KMS-11 (cell line): ENCODE measurements around the gene SIRPG.

ENCODE experiments used
- H2AFZ ChIP-seq: fragments of 200-600 bp; sonication (generic); 2 replicates; pipeline ENCODE4 v1.6.1; 2016; ENCODE audit warnings: antibody characterized with exemption, mixed run types, low read depth
- H3K27ac ChIP-seq: fragments of 200-600 bp; sonication (generic); 2 replicates; pipeline ENCODE4 v1.6.1; 2016; ENCODE audit warnings: mild to moderate bottlenecking, mixed run types
- H3K27me3 ChIP-seq: fragments of 200-600 bp; sonication (generic); 2 replicates; pipeline ENCODE4 v1.6.1; 2017; ENCODE audit warnings: mild to moderate bottlenecking, low read depth, mixed run types, moderate library complexity; ENCODE audit not compliant: insufficient read depth
- H3K36me3 ChIP-seq: fragments of 200-600 bp; sonication (generic); 2 replicates; pipeline ENCODE4 v1.6.1; 2017; ENCODE audit warnings: mild to moderate bottlenecking, mixed run types; ENCODE audit not compliant: insufficient read depth
- H3K4me1 ChIP-seq: fragments of 200-600 bp; sonication (generic); 2 replicates; pipeline ENCODE4 v1.6.1; 2016; ENCODE audit warnings: mild to moderate bottlenecking, low read depth, mixed run types; ENCODE audit not compliant: poor library complexity, severe bottlenecking
- H3K4me2 ChIP-seq: fragments of 200-600 bp; sonication (generic); 2 replicates; pipeline ENCODE4 v1.7.0; 2016; ENCODE audit warnings: mild to moderate bottlenecking, mixed run types
- H3K4me3 ChIP-seq: fragments of 200-600 bp; sonication (generic); IDR thresholded peaks from 2 replicates; pipeline ENCODE4 v1.6.1; 2017; ENCODE audit warnings: low read depth, low read length, mixed read lengths; ENCODE audit not compliant: insufficient read depth
- H3K79me2 ChIP-seq: fragments of 200-600 bp; sonication (generic); 2 replicates; pipeline ENCODE4 v1.6.1; 2016; ENCODE audit warnings: low read depth, mixed run types; ENCODE audit not compliant: insufficient read depth
- H3K9ac ChIP-seq: fragments of 200-600 bp; sonication (generic); 2 replicates; pipeline ENCODE4 v1.6.1; 2016; ENCODE audit warnings: mild to moderate bottlenecking, mixed run types
- H4K20me1 ChIP-seq: fragments of 200-600 bp; sonication (generic); 2 replicates; pipeline ENCODE4 v1.6.1; 2016; ENCODE audit warnings: mild to moderate bottlenecking, mixed run types; ENCODE audit not compliant: insufficient read depth
- CTCF ChIP-seq: fragments of 200-600 bp; sonication (generic); conservative IDR thresholded peaks from 2 replicates; pipeline ENCODE4 v1.6.1; 2017; ENCODE audit warnings: low read depth, mild to moderate bottlenecking, antibody characterized with exemption, low read length, moderate library complexity, mixed read lengths

The SIRPG gene

GRCh38 chr20:1671891-1672669 is 14.5 kb upstream of the SIRPG start:
- TF ChIP-seq CTCF: no peak
- Histone ChIP-seq H4K20me1 (no peaks in the 10 kb centered on the region), H2AFZ (no peak overlapping the region)

GRCh38 chr20:1669304-1669703 is 11.7 kb upstream of the SIRPG start:
- no peaks in the 10 kb centered on the region for H3K79me2 ChIP-seq
- no peak overlapping the region for H3K4me3 ChIP-seq
- TF ChIP-seq CTCF: no peak
- H3K27me3 ChIP-seq: no peaks in the 10 kb centered on the region
- no peaks in the 10 kb centered on the region for H4K20me1 ChIP-seq
- H3K9ac ChIP-seq: no peak overlapping the region
- no peak overlapping the region for H2AFZ ChIP-seq
- no peak overlapping the region for H3K27ac ChIP-seq
- H3K36me3 ChIP-seq: no peaks in the 10 kb centered on the region
- no peaks in the 10 kb centered on the region for H3K4me1 ChIP-seq
- H3K4me2 ChIP-seq: no peak overlapping the region

More at GRCh38 chr20:1671891-1672669, 14.5 kb upstream of the SIRPG start:
- H3K9ac ChIP-seq: no peak overlapping the region
- no peak overlapping the region for H3K4me2 ChIP-seq
- no peaks in the 10 kb centered on the region for H3K27me3 ChIP-seq
- no peak overlapping the region for H3K4me3 ChIP-seq
- no peak overlapping the region for H3K27ac ChIP-seq
- no peaks in the 10 kb centered on the region for H3K4me1 ChIP-seq
- H3K36me3 ChIP-seq: no peaks in the 10 kb centered on the region
- H3K79me2 ChIP-seq: no peaks in the 10 kb centered on the region

- Histone ChIP-seq H3K79me2 (no peaks in the 10 kb centered on the region), H3K4me1 (no peaks in the 10 kb centered on the region), H3K4me2 (no peak overlapping the region), H3K9ac (no peak overlapping the region), H3K27me3 (no peaks in the 10 kb centered on the region), H3K36me3 (no peaks in the 10 kb centered on the region), H3K4me3 (no peak overlapping the region), H2AFZ (no peak overlapping the region), H3K27ac (no peak overlapping the region), H4K20me1 (no peaks in the 10 kb centered on the region)
- TF ChIP-seq CTCF: no peak
Observed at GRCh38 chr20:1667502-1668085, 10.0 kb upstream of the SIRPG start.

- Histone ChIP-seq H3K36me3 (no peaks in the 10 kb centered on the region), H4K20me1 (no peaks in the 10 kb centered on the region), H3K4me3 (no peak overlapping the region), H3K79me2 (no peaks in the 10 kb centered on the region), H3K27me3 (no peaks in the 10 kb centered on the region), H2AFZ (no peak overlapping the region), H3K4me2 (no peak overlapping the region), H3K4me1 (no peaks in the 10 kb centered on the region), H3K9ac (no peak overlapping the region), H3K27ac (no peak overlapping the region)
- TF ChIP-seq CTCF: no peak
Observed at GRCh38 chr20:1666802-1667201, 9.2 kb upstream of the SIRPG start.
